Endothelial cell of umbilical vein (primary cell): ENCODE measurements around the gene CDH22. TPM values are rescaled to one million over a fixed set of nuclear protein-coding genes. Genes with fewer than 3 reads are reported as not detected.

ENCODE experiments used
- BruUV-seq: library from RNA; stranded (reverse); fragments of 400-500 nt; replicated peaks from 2 replicates; lab custom pipeline; 2021; lab: Mats Ljungman, UMichigan
- CTCF ChIA-PET: fragments of 300-600, 350-600 bp; sonication (Branson Sonifier 250); formaldehyde crosslinking; loops from one replicate; lab custom pipeline; 2021; ENCODE audit warnings: antibody characterized with exemption, inconsistent platforms; lab: Charles Lee
- POLR2A ChIA-PET: fragments of 300-600, 350-600 bp; sonication (Branson Sonifier 250); formaldehyde crosslinking; loops from one replicate; lab custom pipeline; 2021; ENCODE audit warnings: antibody characterized with exemption, inconsistent platforms; lab: Charles Lee
- DNase-seq: peaks from one replicate; pipeline ENCODE4 v3.0.0-alpha.2; 2011; ENCODE audit warnings: low read depth, low spot score
- FAIRE-seq: peaks from 2 replicates; lab custom pipeline; 2011; peaks lifted over from hg19 to GRCh38; lab: Jason Lieb, UNC
- H2AFZ ChIP-seq: 2 replicates; pipeline ENCODE4 v1.6.0; 2012; ENCODE audit warnings: low read depth, low read length, control low read depth, inconsistent platforms
- H3K27ac ChIP-seq: 2 replicates; pipeline ENCODE4 v1.5.1; 2011; ENCODE audit warnings: low read depth, mild to moderate bottlenecking, control low read depth, low read length, moderate library complexity; ENCODE audit not compliant: insufficient read depth
- H3K27me3 ChIP-seq, 2 experiments: 2 replicates each; pipeline versions ENCODE4 v1.6.0 to v1.6.1; 2011; ENCODE audit warnings: low read length in 2 of 2, mixed read lengths in 1 of 2; ENCODE audit not compliant: control insufficient read depth in 2 of 2, insufficient read depth in 2 of 2
- H3K36me3 ChIP-seq, 2 experiments: 2 replicates in 1 of 2; 3 replicates in 1 of 2; pipeline ENCODE4 v1.5.1; 2011; ENCODE audit warnings: low read length in 2 of 2, mild to moderate bottlenecking in 1 of 2, moderate library complexity in 1 of 2; ENCODE audit not compliant: control insufficient read depth in 2 of 2, insufficient read depth in 2 of 2; ENCODE audit errors: extremely low read depth in 1 of 2
- H3K4me1 ChIP-seq: 3 replicates; pipeline ENCODE4 v1.5.1; 2011; ENCODE audit warnings: mild to moderate bottlenecking, low read length; ENCODE audit not compliant: control insufficient read depth, insufficient read depth; ENCODE audit errors: extremely low read depth
- H3K4me2 ChIP-seq: 2 replicates; pipeline ENCODE4 v1.6.1; 2011; ENCODE audit warnings: low read length, control low read depth, mixed read lengths; ENCODE audit not compliant: insufficient read depth
- H3K4me3 ChIP-seq, 3 experiments: fragments of 200-600 bp in 1 of 3; sonication (generic), shearing (Covaris generic) in 1 of 3; replicated peaks in 1 of 3; 2 replicates each; pipeline ENCODE4 v1.5.1; 2011 to 2016; ENCODE audit warnings: control low read depth in 3 of 3, low read length in 3 of 3, mild to moderate bottlenecking in 2 of 3, inconsistent platforms in 1 of 3, low read depth in 1 of 3, moderate library complexity in 1 of 3; ENCODE audit not compliant: insufficient read depth in 1 of 3
- H3K79me2 ChIP-seq: 2 replicates; pipeline ENCODE4 v1.6.0; 2012; ENCODE audit warnings: low read length, inconsistent platforms; ENCODE audit not compliant: control insufficient read depth, insufficient read depth
- H3K9ac ChIP-seq: replicated peaks from 2 replicates; pipeline ENCODE3; 2011; ENCODE audit warnings: low read length, control low read depth; ENCODE audit not compliant: insufficient read depth; ENCODE audit errors: extremely low read depth
- H3K9me1 ChIP-seq: replicated peaks from 3 replicates; pipeline ENCODE4 v1.6.0; 2011; ENCODE audit warnings: mild to moderate bottlenecking, low read length; ENCODE audit not compliant: control insufficient read depth, insufficient read depth; ENCODE audit errors: extremely low read depth
- H3K9me3 ChIP-seq: replicated peaks from 2 replicates; pipeline ENCODE4 v1.5.1; 2012; ENCODE audit warnings: low read length, inconsistent platforms; ENCODE audit not compliant: control insufficient read depth, insufficient read depth
- H4K20me1 ChIP-seq: replicated peaks from 2 replicates; pipeline ENCODE3; 2011; ENCODE audit warnings: mild to moderate bottlenecking, low read length; ENCODE audit not compliant: control insufficient read depth, insufficient read depth; ENCODE audit errors: extremely low read depth
- EZH2 ChIP-seq: IDR thresholded peaks from 2 replicates; pipeline ENCODE4 v1.6.1; 2012; ENCODE audit warnings: borderline replicate concordance, low read depth, mild to moderate bottlenecking, moderate library complexity, low read length, inconsistent platforms; ENCODE audit not compliant: severe bottlenecking
- FOS ChIP-seq: IDR thresholded peaks from 2 replicates; pipeline ENCODE4 v1.6.1; 2011; ENCODE audit warnings: mild to moderate bottlenecking, low read length, moderate library complexity, borderline replicate concordance; ENCODE audit not compliant: insufficient read depth
- GATA2 ChIP-seq: IDR thresholded peaks from 2 replicates; pipeline ENCODE4 v1.7.0; 2011; ENCODE audit warnings: low read depth, mild to moderate bottlenecking, moderate library complexity, mixed read lengths, low read length; ENCODE audit not compliant: insufficient read length, insufficient read depth
- JUN ChIP-seq: IDR thresholded peaks from 2 replicates; pipeline ENCODE4 v1.6.1; 2011; ENCODE audit warnings: borderline replicate concordance, low read depth; ENCODE audit not compliant: insufficient read length, insufficient read depth
- MYC ChIP-seq: IDR thresholded peaks from one replicate; pipeline ENCODE4 v1.6.1; 2011; ENCODE audit warnings: mild to moderate bottlenecking, low read depth, low read length
- POLR2A ChIP-seq: IDR thresholded peaks from 2 replicates; pipeline ENCODE4 v1.6.1; 2012; ENCODE audit warnings: low read depth, mild to moderate bottlenecking, control low read depth, low read length
- dilution Hi-C: fragments of 300-500 bp; cut with MboI; formaldehyde crosslinking; loops from one replicate; pipeline ENCODE4 v1.15.0; 2019; ENCODE audit warnings: low sequenced_read_pairs; ENCODE audit not compliant: extremely low pct_ligation_motif_present
- intact Hi-C: fragments of 100-400 bp; cut with micrococcal nuclease; formaldehyde crosslinking; loops from one replicate; pipeline ENCODE4 v1.10.0; 2022
- polyA plus RNA-seq, 4 experiments: library from polyadenylated mRNA; depleted of rRNA in 3 of 4; stranded (reverse) in 3 of 4; unstranded in 1 of 4; fragments of >200 nt; gene quantifications; 2 replicates each; pipeline versions ENCODE4 v1.2.1 to v1.2.3, GENCODE V29; 2011 to 2012; ENCODE audit warnings: missing spikeins in 1 of 4
- total RNA-seq: library from RNA; stranded (reverse); gene quantifications from 2 replicates; pipeline ENCODE4 v1.2.3, GENCODE V29; 2021
- TF ChIP-seq, protein P1 (sequence below), 2 donors: IDR thresholded peaks; 1 replicate in 1 of 2; 2 replicates in 1 of 2; pipeline ENCODE4 v1.5.1; 2011; ENCODE audit warnings: low read length in 2 of 2, mild to moderate bottlenecking in 2 of 2, moderate library complexity in 2 of 2, control low read depth in 1 of 2, inconsistent platforms in 1 of 2, low read depth in 1 of 2; ENCODE audit not compliant: insufficient read depth in 1 of 2; ENCODE audit errors: extremely low read depth in 1 of 2

CDH22 gene
- total and polyA plus RNA-seq, 2 donors (not counting 3 experiments of a cell fraction or from before 2014, with no cell fraction given), result not detected

DNA sequence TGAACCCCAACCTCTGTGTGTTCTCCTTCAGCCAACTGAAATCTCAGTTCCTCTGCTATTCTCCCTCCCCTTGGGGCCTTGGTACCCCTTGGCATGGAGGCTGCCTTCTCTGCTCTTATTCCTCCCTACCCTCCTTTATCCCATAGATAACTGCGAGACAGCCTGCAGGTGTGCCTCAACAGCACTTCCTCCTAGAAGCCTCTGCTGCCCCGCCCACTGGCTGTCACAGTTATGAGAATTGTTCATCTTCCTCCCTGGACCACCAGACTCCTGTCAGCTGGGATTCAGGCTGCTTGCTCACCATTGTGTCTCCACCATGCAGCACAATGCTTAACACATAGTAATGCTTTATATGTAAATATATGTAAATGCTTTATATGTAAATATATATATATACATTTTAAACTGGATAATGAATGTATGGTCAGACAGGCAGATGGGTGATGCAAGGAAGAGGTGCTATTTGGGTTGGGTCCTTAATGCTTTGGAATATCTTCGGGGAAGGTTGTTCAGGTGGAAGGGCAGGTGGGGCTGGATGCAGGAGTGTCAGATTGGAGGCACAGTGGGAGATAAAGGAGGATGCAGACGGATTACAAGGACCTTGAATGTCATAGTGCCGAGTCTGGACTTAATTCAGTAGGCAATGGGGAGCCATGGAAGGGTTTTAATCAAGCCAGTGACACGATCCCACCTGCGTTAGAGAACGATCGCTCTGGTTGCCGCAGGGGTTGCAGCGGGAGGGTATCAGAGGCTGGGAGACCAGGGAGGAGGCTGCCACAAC lies 4.9 kb downstream of the CDH22 start:
- BruUV-seq, result no TSS peak
- H3K9ac ChIP-seq, result no peak overlapping the region
- ChIA-PET POLR2A (no interaction called here), CTCF (no interaction called here)
- no peak overlapping the region for H3K4me2 ChIP-seq
- H3K9me1 ChIP-seq, result no peaks in the 10 kb centered on the region
- no peaks in the 10 kb centered on the region for H3K9me3 ChIP-seq
- H2AFZ ChIP-seq, result no peak overlapping the region
- peaks cover 12 to 23% of the 10 kb centered on the region in 2 experiments for H3K27me3 ChIP-seq
- intact Hi-C loops, result no loop called here
- no peaks in the 10 kb centered on the region for H3K79me2 ChIP-seq
- no peak overlapping the region for H3K4me3 ChIP-seq
- no peaks in the 10 kb centered on the region for H3K36me3 ChIP-seq
- no peaks in the 10 kb centered on the region for H3K4me1 ChIP-seq
- no peak for TF ChIP-seq POLR2A
- no peak for TF ChIP-seq GATA2
- TF ChIP-seq JUN, result no peak
- no peak for TF ChIP-seq EZH2
- TF ChIP-seq, protein P1, sequence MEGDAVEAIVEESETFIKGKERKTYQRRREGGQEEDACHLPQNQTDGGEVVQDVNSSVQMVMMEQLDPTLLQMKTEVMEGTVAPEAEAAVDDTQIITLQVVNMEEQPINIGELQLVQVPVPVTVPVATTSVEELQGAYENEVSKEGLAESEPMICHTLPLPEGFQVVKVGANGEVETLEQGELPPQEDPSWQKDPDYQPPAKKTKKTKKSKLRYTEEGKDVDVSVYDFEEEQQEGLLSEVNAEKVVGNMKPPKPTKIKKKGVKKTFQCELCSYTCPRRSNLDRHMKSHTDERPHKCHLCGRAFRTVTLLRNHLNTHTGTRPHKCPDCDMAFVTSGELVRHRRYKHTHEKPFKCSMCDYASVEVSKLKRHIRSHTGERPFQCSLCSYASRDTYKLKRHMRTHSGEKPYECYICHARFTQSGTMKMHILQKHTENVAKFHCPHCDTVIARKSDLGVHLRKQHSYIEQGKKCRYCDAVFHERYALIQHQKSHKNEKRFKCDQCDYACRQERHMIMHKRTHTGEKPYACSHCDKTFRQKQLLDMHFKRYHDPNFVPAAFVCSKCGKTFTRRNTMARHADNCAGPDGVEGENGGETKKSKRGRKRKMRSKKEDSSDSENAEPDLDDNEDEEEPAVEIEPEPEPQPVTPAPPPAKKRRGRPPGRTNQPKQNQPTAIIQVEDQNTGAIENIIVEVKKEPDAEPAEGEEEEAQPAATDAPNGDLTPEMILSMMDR (IDR thresholded peaks at IDR 0.05; ENCODE audit: extremely low read depth in 1 of 2, insufficient read depth in 1 of 2, low read depth in 1 of 2, low read length in 2 of 2), result no peak
- TF ChIP-seq FOS, result no peak
- TF ChIP-seq MYC, result no peak
- H4K20me1 ChIP-seq, result no peaks in the 10 kb centered on the region
- no peak overlapping the region for H3K27ac ChIP-seq
- FAIRE-seq (no peak), DNase-seq (no peak)
- dilution Hi-C loops, result no loop called here
